HEK293 (cell line): ENCODE measurements around the gene EIF1.

ENCODE experiments used
- CTCF ChIA-PET: fragments of 350-600 bp; formaldehyde crosslinking; extraction: SDS; loops from one replicate; lab custom pipeline; 2021; ENCODE audit warnings: antibody characterized with exemption; lab: Yijun Ruan, JAX
- POLR2A ChIA-PET: fragments of 300-600 bp; formaldehyde crosslinking; extraction: SDS; loops from one replicate; lab custom pipeline; 2020; ENCODE audit warnings: antibody characterized with exemption, inconsistent platforms; lab: Yijun Ruan, JAX
- H3K27ac ChIP-seq: fragments of 200-500 bp; sonication (Bioruptor generic); 2 replicates; pipeline ENCODE4 v1.5.1; 2014; ENCODE audit warnings: low read depth, low read length, control low read depth, inconsistent platforms; ENCODE audit errors: extremely low read depth
- H3K36me3 ChIP-seq, 2 experiments: fragments of 200-500 bp in 1 of 2; sonication (Bioruptor generic) in 1 of 2; 1 replicate in 1 of 2; 2 replicates in 1 of 2; pipeline ENCODE4 v1.5.1; 2014 to 2017; ENCODE audit warnings: inconsistent platforms in 2 of 2, low read length in 2 of 2; ENCODE audit not compliant: control insufficient read depth in 2 of 2, insufficient read depth in 1 of 2
- H3K4me1 ChIP-seq: fragments of 200-500 bp; sonication (Bioruptor generic); 2 replicates; pipeline ENCODE4 v1.5.1; 2014; ENCODE audit warnings: mild to moderate bottlenecking, low read length, inconsistent platforms; ENCODE audit not compliant: control insufficient read depth, insufficient read depth
- H3K4me3 ChIP-seq: 2 replicates; pipeline ENCODE4 v1.5.1; 2011; ENCODE audit warnings: low read depth, mild to moderate bottlenecking, control low read depth, low read length, moderate library complexity
- H3K9me3 ChIP-seq: fragments of 200-500 bp; sonication (Bioruptor generic); 2 replicates; pipeline ENCODE4 v1.5.1; 2014; ENCODE audit warnings: low read depth, low read length, inconsistent platforms; ENCODE audit not compliant: control insufficient read depth, insufficient read depth
- EGR2 ChIP-seq: fragments of 450-650 bp; formaldehyde crosslinking; IDR thresholded peaks from 2 replicates; pipeline ENCODE4 v1.5.1; 2016; ENCODE audit warnings: low read depth, missing biosample characterization, missing genetic modification characterization
- GLIS2 ChIP-seq: fragments of 450-650 bp; formaldehyde crosslinking; IDR thresholded peaks from 2 replicates; pipeline ENCODE4 v1.5.1; 2016; ENCODE audit warnings: missing biosample characterization, missing genetic modification characterization
- HIC1 ChIP-seq: fragments of 450-650 bp; formaldehyde crosslinking; IDR thresholded peaks from 2 replicates; pipeline ENCODE4 v1.5.1; 2016; ENCODE audit warnings: missing biosample characterization, missing genetic modification characterization
- HOXD13 ChIP-seq: sonication (generic); formaldehyde crosslinking; IDR thresholded peaks from 2 replicates; pipeline ENCODE4 v1.8.0; 2022; ENCODE audit warnings: missing genetic modification reagents, borderline replicate concordance
- IKZF3 ChIP-seq: fragments of 450-650 bp; IDR thresholded peaks from 2 replicates; pipeline ENCODE4 v1.5.0; 2018; ENCODE audit warnings: missing biosample characterization, mild to moderate bottlenecking, missing genetic modification characterization, moderate library complexity
- WT1 ChIP-seq: fragments of 450-650 bp; formaldehyde crosslinking; IDR thresholded peaks from 2 replicates; pipeline ENCODE4 v1.5.1; 2016; ENCODE audit warnings: missing biosample characterization, missing genetic modification characterization
- ZBTB20 ChIP-seq: fragments of 450-650 bp; formaldehyde crosslinking; IDR thresholded peaks from 2 replicates; pipeline ENCODE4 v1.5.1; 2016; ENCODE audit warnings: missing biosample characterization, missing genetic modification characterization
- ZNF121 ChIP-seq: fragments of 450-650 bp; formaldehyde crosslinking; IDR thresholded peaks from 2 replicates; pipeline ENCODE4 v1.5.1; 2016; ENCODE audit warnings: missing biosample characterization, missing genetic modification characterization
- ZNF202 ChIP-seq: fragments of 450-650 bp; formaldehyde crosslinking; IDR thresholded peaks from 2 replicates; pipeline ENCODE4 v1.5.1; 2016; ENCODE audit warnings: missing biosample characterization, missing genetic modification characterization, borderline replicate concordance
- ZNF24 ChIP-seq: fragments of 450-650 bp; formaldehyde crosslinking; IDR thresholded peaks from 2 replicates; pipeline ENCODE4 v1.5.1; 2016; ENCODE audit warnings: missing biosample characterization, missing genetic modification characterization
- ZNF302 ChIP-seq: fragments of 450-650 bp; formaldehyde crosslinking; IDR thresholded peaks from 2 replicates; pipeline ENCODE4 v1.5.1; 2016; ENCODE audit warnings: missing biosample characterization, missing genetic modification characterization, low read depth
- ZNF335 ChIP-seq: fragments of 450-650 bp; formaldehyde crosslinking; conservative IDR thresholded peaks from 2 replicates; pipeline ENCODE4 v1.5.1; 2016; ENCODE audit warnings: missing biosample characterization, missing genetic modification characterization
- ZNF501 ChIP-seq: fragments of 450-650 bp; formaldehyde crosslinking; IDR thresholded peaks from 2 replicates; pipeline ENCODE4 v1.5.1; 2016; ENCODE audit warnings: missing biosample characterization, missing genetic modification characterization
- ZNF600 ChIP-seq: fragments of 450-650 bp; formaldehyde crosslinking; IDR thresholded peaks from 2 replicates; pipeline ENCODE4 v1.5.1; 2016; ENCODE audit warnings: missing biosample characterization, missing genetic modification characterization
- TF ChIP-seq, protein P1 (sequence below): fragments of 450-650 bp; formaldehyde crosslinking; IDR thresholded peaks from 2 replicates; pipeline ENCODE4 v1.5.1; 2016; ENCODE audit warnings: missing biosample characterization, missing genetic modification characterization
- TF ChIP-seq, protein P2 (sequence below): fragments of 450-650 bp; IDR thresholded peaks from 2 replicates; pipeline ENCODE4 v1.5.1; 2018; ENCODE audit warnings: missing biosample characterization, mild to moderate bottlenecking, missing genetic modification characterization
- TF ChIP-seq, protein P3 (sequence below): fragments of 450-650 bp; formaldehyde crosslinking; IDR thresholded peaks from 2 replicates; pipeline ENCODE4 v1.5.1; 2016; ENCODE audit warnings: missing biosample characterization, missing genetic modification characterization
- TF ChIP-seq, protein P4 (sequence below): fragments of 450-650 bp; formaldehyde crosslinking; IDR thresholded peaks from 2 replicates; pipeline ENCODE4 v1.5.1; 2016; ENCODE audit warnings: missing biosample characterization, missing genetic modification characterization
- TF ChIP-seq, protein P5 (sequence below): fragments of 450-650 bp; formaldehyde crosslinking; IDR thresholded peaks from 2 replicates; pipeline ENCODE4 v1.5.1; 2016; ENCODE audit warnings: missing biosample characterization, missing genetic modification characterization

Gene EIF1

DNA sequence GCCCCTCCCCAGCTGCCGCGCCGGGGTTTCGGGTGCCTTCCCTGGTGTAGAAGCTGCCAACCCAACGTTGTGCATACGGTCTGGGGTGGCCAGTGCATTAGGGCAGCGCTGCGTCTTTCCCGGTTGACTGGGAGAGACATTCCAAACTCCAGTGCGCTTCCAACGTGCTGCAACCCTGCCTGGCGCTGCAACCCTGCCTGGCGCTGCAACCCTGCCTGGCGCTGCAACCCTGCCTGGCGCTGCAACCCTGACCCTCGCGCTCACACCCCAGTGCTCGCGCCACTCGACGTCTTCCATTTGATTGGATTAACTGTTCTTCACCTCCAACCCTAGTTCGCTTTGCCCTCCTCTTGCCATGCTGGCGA, 46.2 kb downstream of the EIF1 start:
- ChIA-PET CTCF (interaction anchor here (0.7 to 3.3 kb wide), 7 partner anchors 51 to 224 kb away, joined by 3 to 51 read pairs (median 6); partner anchors contain the start of gene JUP), POLR2A (interaction anchor here (0.7 to 2.4 kb wide), 16 partner anchors 9 to 232 kb away, joined by 3 to 28 read pairs (median 6); partner anchors contain the start of genes CNP, FKBP10, JUP and P3H4)
- Histone ChIP-seq H3K4me1 (peaks cover 2% of the 10 kb centered on the region; the same call in 1 of the 2 replicates), H3K36me3 (peaks cover 0 to 6% of the 10 kb centered on the region in 2 experiments; a peak in 1 of 3 replicates), H3K27ac (no peak overlapping the region; the same call in 1 of the 2 replicates), H3K9me3 (no peaks in the 10 kb centered on the region), H3K4me3 (peak overlapping the region; percentile 64)
- TF ChIP-seq ZNF202 (tag by site-specific recombination) (no peak), ZNF600 (peak; percentile 69), WT1 (tag by site-specific recombination) (no peak), HIC1 (tag by site-specific recombination) (peak; percentile 62; the same call in 1 of the 2 replicates), ZBTB20 (peak; percentile 56; the same call in 1 of the 2 replicates), ZNF302 (tag by site-specific recombination) (no peak), ZNF121 (tag by site-specific recombination) (no peak), GLIS2 (tag by site-specific recombination) (peak; percentile 4; the same call in 1 of the 2 replicates), HOXD13 (CRISPR knock-in tag) (no peak), IKZF3 (tag by site-specific recombination) (0 out of 2 replicates have a peak, but pooled peaks have one; percentile 34), ZNF335 (tag by site-specific recombination) (peak; percentile 28), ZNF501 (tag by site-specific recombination) (0 out of 2 replicates have a peak, but pooled peaks have one; percentile 9), ZNF24 (no peak), EGR2 (tag by site-specific recombination) (no peak)
- TF ChIP-seq, protein P1, sequence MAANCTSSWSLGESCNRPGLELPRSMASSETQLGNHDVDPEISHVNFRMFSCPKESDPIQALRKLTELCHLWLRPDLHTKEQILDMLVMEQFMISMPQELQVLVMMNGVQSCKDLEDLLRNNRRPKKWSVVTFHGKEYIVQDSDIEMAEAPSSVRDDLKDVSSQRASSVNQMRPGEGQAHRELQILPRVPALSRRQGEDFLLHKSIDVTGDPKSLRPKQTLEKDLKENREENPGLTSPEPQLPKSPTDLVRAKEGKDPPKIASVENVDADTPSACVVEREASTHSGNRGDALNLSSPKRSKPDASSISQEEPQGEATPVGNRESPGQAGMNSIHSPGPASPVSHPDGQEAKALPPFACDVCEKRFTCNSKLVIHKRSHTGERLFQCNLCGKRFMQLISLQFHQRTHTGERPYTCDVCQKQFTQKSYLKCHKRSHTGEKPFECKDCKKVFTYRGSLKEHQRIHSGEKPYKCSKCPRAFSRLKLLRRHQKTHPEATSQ (tag by site-specific recombination) = no peak
- TF ChIP-seq, protein P2, sequence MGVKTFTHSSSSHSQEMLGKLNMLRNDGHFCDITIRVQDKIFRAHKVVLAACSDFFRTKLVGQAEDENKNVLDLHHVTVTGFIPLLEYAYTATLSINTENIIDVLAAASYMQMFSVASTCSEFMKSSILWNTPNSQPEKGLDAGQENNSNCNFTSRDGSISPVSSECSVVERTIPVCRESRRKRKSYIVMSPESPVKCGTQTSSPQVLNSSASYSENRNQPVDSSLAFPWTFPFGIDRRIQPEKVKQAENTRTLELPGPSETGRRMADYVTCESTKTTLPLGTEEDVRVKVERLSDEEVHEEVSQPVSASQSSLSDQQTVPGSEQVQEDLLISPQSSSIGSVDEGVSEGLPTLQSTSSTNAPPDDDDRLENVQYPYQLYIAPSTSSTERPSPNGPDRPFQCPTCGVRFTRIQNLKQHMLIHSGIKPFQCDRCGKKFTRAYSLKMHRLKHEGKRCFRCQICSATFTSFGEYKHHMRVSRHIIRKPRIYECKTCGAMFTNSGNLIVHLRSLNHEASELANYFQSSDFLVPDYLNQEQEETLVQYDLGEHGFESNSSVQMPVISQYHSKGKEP (tag by site-specific recombination) = peak; percentile 100
- TF ChIP-seq, protein P3, sequence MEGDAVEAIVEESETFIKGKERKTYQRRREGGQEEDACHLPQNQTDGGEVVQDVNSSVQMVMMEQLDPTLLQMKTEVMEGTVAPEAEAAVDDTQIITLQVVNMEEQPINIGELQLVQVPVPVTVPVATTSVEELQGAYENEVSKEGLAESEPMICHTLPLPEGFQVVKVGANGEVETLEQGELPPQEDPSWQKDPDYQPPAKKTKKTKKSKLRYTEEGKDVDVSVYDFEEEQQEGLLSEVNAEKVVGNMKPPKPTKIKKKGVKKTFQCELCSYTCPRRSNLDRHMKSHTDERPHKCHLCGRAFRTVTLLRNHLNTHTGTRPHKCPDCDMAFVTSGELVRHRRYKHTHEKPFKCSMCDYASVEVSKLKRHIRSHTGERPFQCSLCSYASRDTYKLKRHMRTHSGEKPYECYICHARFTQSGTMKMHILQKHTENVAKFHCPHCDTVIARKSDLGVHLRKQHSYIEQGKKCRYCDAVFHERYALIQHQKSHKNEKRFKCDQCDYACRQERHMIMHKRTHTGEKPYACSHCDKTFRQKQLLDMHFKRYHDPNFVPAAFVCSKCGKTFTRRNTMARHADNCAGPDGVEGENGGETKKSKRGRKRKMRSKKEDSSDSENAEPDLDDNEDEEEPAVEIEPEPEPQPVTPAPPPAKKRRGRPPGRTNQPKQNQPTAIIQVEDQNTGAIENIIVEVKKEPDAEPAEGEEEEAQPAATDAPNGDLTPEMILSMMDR (tag by site-specific recombination) = peak; percentile 59
- TF ChIP-seq, protein P4, sequence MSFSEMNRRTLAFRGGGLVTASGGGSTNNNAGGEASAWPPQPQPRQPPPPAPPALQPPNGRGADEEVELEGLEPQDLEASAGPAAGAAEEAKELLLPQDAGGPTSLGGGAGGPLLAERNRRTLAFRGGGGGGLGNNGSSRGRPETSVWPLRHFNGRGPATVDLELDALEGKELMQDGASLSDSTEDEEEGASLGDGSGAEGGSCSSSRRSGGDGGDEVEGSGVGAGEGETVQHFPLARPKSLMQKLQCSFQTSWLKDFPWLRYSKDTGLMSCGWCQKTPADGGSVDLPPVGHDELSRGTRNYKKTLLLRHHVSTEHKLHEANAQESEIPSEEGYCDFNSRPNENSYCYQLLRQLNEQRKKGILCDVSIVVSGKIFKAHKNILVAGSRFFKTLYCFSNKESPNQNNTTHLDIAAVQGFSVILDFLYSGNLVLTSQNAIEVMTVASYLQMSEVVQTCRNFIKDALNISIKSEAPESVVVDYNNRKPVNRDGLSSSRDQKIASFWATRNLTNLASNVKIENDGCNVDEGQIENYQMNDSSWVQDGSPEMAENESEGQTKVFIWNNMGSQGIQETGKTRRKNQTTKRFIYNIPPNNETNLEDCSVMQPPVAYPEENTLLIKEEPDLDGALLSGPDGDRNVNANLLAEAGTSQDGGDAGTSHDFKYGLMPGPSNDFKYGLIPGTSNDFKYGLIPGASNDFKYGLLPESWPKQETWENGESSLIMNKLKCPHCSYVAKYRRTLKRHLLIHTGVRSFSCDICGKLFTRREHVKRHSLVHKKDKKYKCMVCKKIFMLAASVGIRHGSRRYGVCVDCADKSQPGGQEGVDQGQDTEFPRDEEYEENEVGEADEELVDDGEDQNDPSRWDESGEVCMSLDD (tag by site-specific recombination) = no peak
- TF ChIP-seq, protein P5, sequence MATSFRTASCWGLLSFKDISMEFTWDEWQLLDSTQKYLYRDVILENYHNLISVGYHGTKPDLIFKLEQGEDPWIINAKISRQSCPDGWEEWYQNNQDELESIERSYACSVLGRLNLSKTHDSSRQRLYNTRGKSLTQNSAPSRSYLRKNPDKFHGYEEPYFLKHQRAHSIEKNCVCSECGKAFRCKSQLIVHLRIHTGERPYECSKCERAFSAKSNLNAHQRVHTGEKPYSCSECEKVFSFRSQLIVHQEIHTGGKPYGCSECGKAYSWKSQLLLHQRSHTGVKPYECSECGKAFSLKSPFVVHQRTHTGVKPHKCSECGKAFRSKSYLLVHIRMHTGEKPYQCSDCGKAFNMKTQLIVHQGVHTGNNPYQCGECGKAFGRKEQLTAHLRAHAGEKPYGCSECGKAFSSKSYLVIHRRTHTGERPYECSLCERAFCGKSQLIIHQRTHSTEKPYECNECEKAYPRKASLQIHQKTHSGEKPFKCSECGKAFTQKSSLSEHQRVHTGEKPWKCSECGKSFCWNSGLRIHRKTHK (tag by site-specific recombination) = no peak
